Panc1 (cell line): ENCODE data around the gene PFKFB3.

Experiments used
- CTCF ChIP-seq: fragments of 450-650 bp; IDR thresholded peaks from 2 replicates; pipeline ENCODE4 v1.5.1; 2017; ENCODE audit warnings: mild to moderate bottlenecking
- REST ChIP-seq, 2 experiments: IDR thresholded peaks; 2 replicates each; pipeline ENCODE4 v1.6.1; 2011 to 2012; ENCODE audit warnings: low read depth in 2 of 2, control low read depth in 1 of 2, low read length in 1 of 2, mild to moderate bottlenecking in 1 of 2, moderate library complexity in 1 of 2; ENCODE audit not compliant: insufficient read depth in 1 of 2
- SIN3A ChIP-seq: IDR thresholded peaks from 2 replicates; pipeline ENCODE4 v1.6.1; 2012; ENCODE audit warnings: low read depth, mild to moderate bottlenecking, low read length, moderate library complexity, borderline replicate concordance; ENCODE audit not compliant: insufficient read depth
- TCF7L2 ChIP-seq: IDR thresholded peaks from 2 replicates; pipeline ENCODE4 v1.6.1; 2011; ENCODE audit warnings: mild to moderate bottlenecking, low read depth, low read length, inconsistent platforms

- TF ChIP-seq SIN3A = no peak
- TF ChIP-seq CTCF = no peak
- TF ChIP-seq REST (IDR thresholded peaks at IDR 0.05; ENCODE audit: insufficient read depth in 1 of 2, low read depth in 2 of 2, low read length in 1 of 2) = no peak
- TF ChIP-seq TCF7L2 = no peak
Measured at GRCh38 chr10:6273351-6273750, 70.6 kb downstream of the PFKFB3 start.
